Lung (tissue), 16 donors: Measurements from ENCODE around the gene TAF11. TPM values are rescaled to one million over a fixed set of nuclear protein-coding genes. Genes with fewer than 3 reads are reported as not detected.
"Not testable (repeated sequence)": the region's sequence is repeated elsewhere in the genome, so short reads cannot be mapped to it uniquely, and the experiment has no call there.

Source experiments
- ATAC-seq: fragments of 200-7000 bp; cut with Tn5 transposase; one replicate; pipeline ENCODE4 v1.9.1; 2020; ENCODE audit warnings: moderate number of reproducible peaks; ENCODE audit not compliant: insufficient read depth, low FRiP score
- DNase-seq, 3 donors: peaks; one replicate each; pipeline ENCODE4 v3.0.0-alpha.2; 2013 to 2017
- H3K27ac ChIP-seq, 2 donors: one replicate each; pipeline ENCODE4 v1.5.1; 2013; ENCODE audit warnings: mild to moderate bottlenecking in 2 of 2, moderate library complexity in 2 of 2, control low read depth in 1 of 2, inconsistent platforms in 1 of 2, low read depth in 1 of 2, low read length in 1 of 2
- H3K27me3 ChIP-seq, 3 donors: one replicate each; pipeline ENCODE4 v1.5.1; 2013; ENCODE audit warnings: low read length in 2 of 3; ENCODE audit not compliant: control insufficient read depth in 3 of 3, insufficient read depth in 3 of 3
- H3K36me3 ChIP-seq, 4 donors: one replicate each; pipeline ENCODE4 v1.5.1; 2013; ENCODE audit warnings: low read length in 4 of 4, mild to moderate bottlenecking in 1 of 4, moderate library complexity in 1 of 4; ENCODE audit not compliant: control insufficient read depth in 4 of 4, insufficient read depth in 4 of 4
- H3K4me1 ChIP-seq, 5 donors: one replicate each; pipeline ENCODE4 v1.5.1; 2013; ENCODE audit warnings: low read length in 5 of 5, mild to moderate bottlenecking in 2 of 5, moderate library complexity in 1 of 5; ENCODE audit not compliant: control insufficient read depth in 5 of 5, insufficient read depth in 5 of 5
- H3K4me3 ChIP-seq: one replicate; pipeline ENCODE4 v1.5.1; 2013; ENCODE audit warnings: mild to moderate bottlenecking, control low read depth, moderate library complexity
- H3K9ac ChIP-seq, 2 donors: one replicate each; pipeline ENCODE4 v1.5.1; 2013; ENCODE audit warnings: low read length in 2 of 2, control low read depth in 1 of 2; ENCODE audit not compliant: insufficient read depth in 1 of 2
- H3K9me3 ChIP-seq, 4 donors: one replicate each; pipeline ENCODE4 v1.5.1; 2013; ENCODE audit warnings: low read length in 3 of 4, mild to moderate bottlenecking in 1 of 4, moderate library complexity in 1 of 4; ENCODE audit not compliant: control insufficient read depth in 4 of 4, insufficient read depth in 3 of 4
- CTCF ChIP-seq: IDR thresholded peaks from 2 replicates; pipeline ENCODE4 v1.5.1; 2012; ENCODE audit warnings: mild to moderate bottlenecking; ENCODE audit errors: control extremely low read depth, extremely low read depth
- WGBS, 2 donors: extraction: QIAGEN DNeasy Blood & Tissue Kit; methylation state at CpG; one replicate each; pipeline ENCODE4 v1.1.7; 2013; 5-methylcytosine and 5-hydroxymethylcytosine counted together
- long read RNA-seq, 5 donors: transcript quantifications; one replicate each; lab custom pipeline, GENCODE V29; 2026
- polyA plus RNA-seq, 2 donors: library from polyadenylated mRNA; stranded (reverse); fragments of 200-250 nt; gene quantifications; one replicate each; pipeline ENCODE4 v1.2.1, GENCODE V29; 2013
- total RNA-seq, 2 donors: library from RNA; depleted of rRNA in 1 of 2; stranded (reverse); fragments of >200 nt in 1 of 2; gene quantifications; one replicate each; pipeline ENCODE4 v1.2.1, GENCODE V29; 2014 to 2021
- donor health status: control.
- donor health status: control.
- donor health status: Bipolar disorder and iron deficiency.
- donor health status: healthy.
- donor health status: DM: yes; HTN: yes; CAD: no.

The TAF11 gene
- total RNA-seq, result 10 to 100 TPM; 17.3 to 30.5 TPM
- 10 to 100 TPM; 28.2 to 30.2 TPM for polyA plus RNA-seq
- long read RNA-seq, donor 1, transcript TAF11-201 (5 exons, 1,580 nt), result major isoform, 10 of 34 reads
- long read RNA-seq, donor 1, partial matches to known transcripts, result 24 of 34 reads
- long read RNA-seq, donor 1, other reads (novel, unspliced or antisense), result 0 of 34 reads
- long read RNA-seq, donor 2, partial matches to known transcripts, result 0 of 3 reads
- long read RNA-seq, donor 2, other reads (novel, unspliced or antisense), result 0 of 3 reads
- long read RNA-seq, donor 3, transcript TAF11-201 (5 exons, 1,580 nt), result major isoform, 7 of 9 reads
- long read RNA-seq, donor 3, partial matches to known transcripts, result 0 of 9 reads
- long read RNA-seq, donor 3, other reads (novel, unspliced or antisense), result 0 of 9 reads
- long read RNA-seq, donor 4, partial matches to known transcripts, result 0 of 2 reads
- long read RNA-seq, donor 4, other reads (novel, unspliced or antisense), result 0 of 2 reads
- long read RNA-seq, donor 5, transcript TAF11-201 (5 exons, 1,580 nt), result major isoform, 19 of 21 reads
- long read RNA-seq, donor 5, partial matches to known transcripts, result 0 of 21 reads
- long read RNA-seq, donor 5, other reads (novel, unspliced or antisense), result 0 of 21 reads

- Histone ChIP-seq H3K27ac (peak within 1 kb of the TSS; percentile 94), H3K4me1 (peaks cover 3 to 23% (median 5%) of the 10 kb centered on the region in 5 donors)
Observed at GRCh38 chr6:34887753-34888513, at the start of gene TAF11. Gene TAF11, minus strand, starts transcription at chr6:34888042. Its CDS starts 85 bp downstream, at chr6:34887957.

GRCh38 chr6:34934516-34934915 is 46.7 kb upstream of the TAF11 start:
- DNase-seq (peak; percentile 71 to 90 (median 80)), ATAC-seq (no peak)
- no peaks in the 10 kb centered on the region for H3K27me3 ChIP-seq
- peaks cover 4 to 12% (median 6%) of the 10 kb centered on the region in 5 donors for H3K4me1 ChIP-seq
- no peak overlapping the region for H3K4me3 ChIP-seq
- H3K27ac ChIP-seq, result peak overlapping the region in 1 of 2 donors; percentile 57
- no peaks in the 10 kb centered on the region for H3K9me3 ChIP-seq
- 23 to 28% methylated on average over 5 of the region's 5 CpGs for WGBS, 2 donors
- H3K36me3 ChIP-seq, result no peaks in the 10 kb centered on the region
- TF ChIP-seq CTCF, result no peak
- H3K9ac ChIP-seq, result no peak overlapping the region

More at GRCh38 chr6:34887753-34888513, at the start of gene TAF11:
- H3K9ac ChIP-seq, result peak within 1 kb of the TSS; percentile 93 to 98
- no peak for TF ChIP-seq CTCF
- peak; percentile 82 for ATAC-seq
- 0% methylated on average over 43 of the region's 43 CpGs for WGBS, 2 donors
- peaks cover 0 to 3% (median 3%) of the 10 kb centered on the region in 4 donors for H3K36me3 ChIP-seq
- H3K27me3 ChIP-seq, result no peaks in the 10 kb centered on the region
- peak; percentile 96 to 98 (median 98) for DNase-seq
- H3K4me3 ChIP-seq, result peak within 1 kb of the TSS; percentile 84
- no peaks in the 10 kb centered on the region for H3K9me3 ChIP-seq

GRCh38 chr6:34932202-34932601 is 44.4 kb upstream of the TAF11 start:
- not testable (repeated sequence) for H3K27ac ChIP-seq, DNase-seq, H3K4me1 ChIP-seq, H3K9me3 ChIP-seq, H3K27me3 ChIP-seq, ATAC-seq, H3K4me3 ChIP-seq, H3K36me3 ChIP-seq, H3K9ac ChIP-seq
- WGBS, 2 donors, result 97% methylated on average over 12 of the region's 12 CpGs
